Keratinocyte (primary cell): ENCODE measurements around the gene PRMT2. TPM values are rescaled to one million over a fixed set of nuclear protein-coding genes. Genes with fewer than 3 reads are reported as not detected.

Experiments
- DNase-seq: peaks from one replicate; pipeline ENCODE4 v3.0.0-alpha.2; 2011; ENCODE audit warnings: low read depth, missing footprints, low spot score
- FAIRE-seq: peaks from 2 replicates; lab custom pipeline; 2011; peaks lifted over from hg19 to GRCh38; lab: Jason Lieb, UNC
- H2AFZ ChIP-seq: 2 replicates; pipeline ENCODE4 v1.6.0; 2012; ENCODE audit warnings: low read length, control low read depth, inconsistent platforms; ENCODE audit not compliant: control insufficient read depth
- H3K27ac ChIP-seq: 2 replicates; pipeline ENCODE4 v1.5.1; 2011; ENCODE audit warnings: low read length; ENCODE audit not compliant: control insufficient read depth, insufficient read depth
- H3K27me3 ChIP-seq: 3 replicates; pipeline ENCODE4 v1.6.0; 2011; ENCODE audit warnings: low read length; ENCODE audit not compliant: control insufficient read depth, insufficient read depth; ENCODE audit errors: extremely low read depth
- H3K36me3 ChIP-seq, 2 experiments: 2 replicates in 1 of 2; 3 replicates in 1 of 2; pipeline ENCODE4 v1.5.1; 2011; ENCODE audit warnings: low read length in 2 of 2, mild to moderate bottlenecking in 1 of 2; ENCODE audit not compliant: control insufficient read depth in 2 of 2, insufficient read depth in 2 of 2; ENCODE audit errors: extremely low read depth in 1 of 2
- H3K4me1 ChIP-seq: 3 replicates; pipeline ENCODE4 v1.5.1; 2011; ENCODE audit warnings: low read length; ENCODE audit not compliant: control insufficient read depth, insufficient read depth; ENCODE audit errors: extremely low read depth
- H3K4me2 ChIP-seq: 3 replicates; pipeline ENCODE4 v1.6.0; 2011; ENCODE audit warnings: low read depth, low read length; ENCODE audit not compliant: control insufficient read depth, insufficient read depth; ENCODE audit errors: extremely low read depth
- H3K4me3 ChIP-seq, 3 experiments: fragments of 200-600 bp in 1 of 3; sonication (generic) in 1 of 3; 2 replicates in 2 of 3; 3 replicates in 1 of 3; pipeline ENCODE4 v1.5.1; 2011 to 2016; ENCODE audit warnings: low read length in 3 of 3, mild to moderate bottlenecking in 3 of 3, control low read depth in 2 of 3, inconsistent platforms in 1 of 3, low read depth in 1 of 3, mixed read lengths in 1 of 3, mixed run types in 1 of 3, moderate library complexity in 1 of 3; ENCODE audit not compliant: control insufficient read depth in 2 of 3, insufficient read depth in 2 of 3; ENCODE audit errors: extremely low read depth in 1 of 3
- H3K79me2 ChIP-seq: 2 replicates; pipeline ENCODE4 v1.6.0; 2012; ENCODE audit warnings: low read length; ENCODE audit not compliant: control insufficient read depth, insufficient read depth
- H3K9ac ChIP-seq: 3 replicates; pipeline ENCODE4 v1.6.0; 2011; ENCODE audit warnings: low read length; ENCODE audit not compliant: control insufficient read depth, insufficient read depth; ENCODE audit errors: extremely low read depth
- H3K9me1 ChIP-seq: 3 replicates; pipeline ENCODE4 v1.6.0; 2011; ENCODE audit warnings: low read length; ENCODE audit not compliant: control insufficient read depth, insufficient read depth; ENCODE audit errors: extremely low read depth
- H3K9me3 ChIP-seq: 2 replicates; pipeline ENCODE4 v1.5.1; 2012; ENCODE audit warnings: low read depth, low read length; ENCODE audit not compliant: control insufficient read depth
- H4K20me1 ChIP-seq: 3 replicates; pipeline ENCODE4 v1.6.0; 2011; ENCODE audit warnings: low read length; ENCODE audit not compliant: control insufficient read depth, insufficient read depth; ENCODE audit errors: extremely low read depth
- CTCF ChIP-seq, 3 experiments: IDR thresholded peaks in 1 of 3; conservative IDR thresholded peaks in 1 of 3; optimal IDR thresholded peaks in 1 of 3; 2 replicates in 2 of 3; 3 replicates in 1 of 3; pipeline versions ENCODE3 to v1.5.1; 2011; ENCODE audit warnings: low read length in 3 of 3, mild to moderate bottlenecking in 3 of 3, moderate library complexity in 2 of 3, control low read depth in 1 of 3, inconsistent platforms in 1 of 3; ENCODE audit not compliant: insufficient read depth in 2 of 3; ENCODE audit errors: extremely low read depth in 1 of 3
- EZH2 ChIP-seq: IDR thresholded peaks from one replicate; pipeline ENCODE4 v1.6.1; 2012; ENCODE audit warnings: inconsistent platforms, mild to moderate bottlenecking, low read length, moderate library complexity
- dilution Hi-C: fragments of 300-500 bp; cut with MboI; formaldehyde crosslinking; loops from one replicate; pipeline ENCODE4 v1.7.0; 2020; ENCODE audit warnings: low sequenced_read_pairs; ENCODE audit not compliant: extremely low pct_ligation_motif_present
- polyA plus RNA-seq, 5 experiments: library from polyadenylated mRNA; depleted of rRNA in 3 of 5; stranded (reverse) in 3 of 5; stranded (forward) in 1 of 5; unstranded in 1 of 5; fragments of >200 nt; gene quantifications; 1 replicate in 1 of 5; 2 replicates in 3 of 5; 3 replicates in 1 of 5; pipeline versions ENCODE4 v1.2.1 to v1.2.3, GENCODE V29; 2011 to 2012; ENCODE audit warnings: missing spikeins in 2 of 5, low read depth in 1 of 5, low replicate concordance in 1 of 5

The PRMT2 gene
- polyA plus RNA-seq, 1 donor (not counting 4 experiments of a cell fraction or from before 2014, with no cell fraction given) = 97.3 TPM

DNA sequence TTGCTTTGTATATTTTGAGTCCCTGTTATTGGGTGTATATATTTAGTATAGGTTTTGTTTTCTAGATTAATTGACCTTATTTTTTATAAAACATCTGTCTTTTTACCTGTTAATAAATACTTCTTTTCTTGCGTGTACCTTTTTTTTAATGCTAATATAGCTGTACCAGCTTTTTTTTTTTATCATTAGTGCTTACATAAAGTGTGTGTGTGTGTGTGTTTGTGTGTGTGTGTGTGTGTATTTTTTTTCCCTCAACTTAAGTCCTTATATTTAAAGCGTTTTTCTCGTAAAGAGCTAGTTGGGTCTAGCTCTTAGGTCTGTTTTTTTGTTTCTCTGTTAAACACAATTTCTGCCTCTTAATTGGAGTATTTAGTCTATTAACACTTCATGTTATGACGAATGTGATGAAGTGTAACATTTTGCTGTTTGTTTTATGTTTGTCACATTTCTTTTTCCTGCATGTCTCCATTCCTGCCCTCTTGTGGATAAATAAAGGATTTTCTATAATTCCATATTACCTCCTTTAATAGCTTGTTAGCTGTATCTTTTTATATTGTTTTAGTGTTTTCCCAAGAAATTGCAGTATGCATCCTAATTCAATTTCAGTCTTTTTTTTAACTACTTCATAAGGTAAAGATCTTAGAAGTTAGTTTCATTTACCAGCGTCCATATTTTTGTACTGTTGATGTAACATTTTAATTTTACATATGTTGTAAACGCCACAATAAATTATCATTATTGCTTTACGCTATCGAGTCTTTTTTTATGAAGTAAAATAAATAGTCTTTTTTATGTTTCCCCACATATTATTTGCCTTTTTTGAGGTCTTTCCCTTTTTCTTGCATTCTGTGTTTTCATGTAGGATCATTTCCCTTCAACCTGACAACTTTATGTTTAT is 4.3 kb downstream of the PRMT2 start:
- Histone ChIP-seq H3K4me1 (peaks cover 33% of the 10 kb centered on the region), H2AFZ (no peak overlapping the region), H3K79me2 (peaks cover 53% of the 10 kb centered on the region), H3K27me3 (no peaks in the 10 kb centered on the region), H4K20me1 (peaks cover 11% of the 10 kb centered on the region), H3K4me2 (peak overlapping the region; percentile 19), H3K9me3 (no peaks in the 10 kb centered on the region), H3K27ac (no peak overlapping the region), H3K4me3 (no peak overlapping the region), H3K36me3 (peaks cover 15 to 31% of the 10 kb centered on the region in 2 experiments), H3K9me1 (no peaks in the 10 kb centered on the region), H3K9ac (no peak overlapping the region)
- FAIRE-seq (no peak), DNase-seq (no peak)
- TF ChIP-seq EZH2 = no peak
- TF ChIP-seq CTCF (optimal IDR thresholded peaks at IDR 0.05 in 1 of 3, IDR thresholded peaks at IDR 0.05 in 1 of 3, conservative IDR thresholded peaks at IDR 0.05 in 1 of 3; ENCODE audit: extremely low read depth in 1 of 3, insufficient read depth in 2 of 3, low read length in 3 of 3) = no peak
- dilution Hi-C loops = no loop called here

GRCh38 chr21:46641656-46642055 is 6.2 kb downstream of the PRMT2 start:
- dilution Hi-C loops = no loop called here
- H3K36me3 ChIP-seq = peaks cover 22 to 32% of the 10 kb centered on the region in 2 experiments
- H3K9me1 ChIP-seq = no peaks in the 10 kb centered on the region
- no peak overlapping the region for H2AFZ ChIP-seq
- FAIRE-seq (peak; percentile 29), DNase-seq (no peak)
- TF ChIP-seq CTCF (optimal IDR thresholded peaks at IDR 0.05 in 1 of 3, IDR thresholded peaks at IDR 0.05 in 1 of 3, conservative IDR thresholded peaks at IDR 0.05 in 1 of 3; ENCODE audit: extremely low read depth in 1 of 3, insufficient read depth in 2 of 3, low read length in 3 of 3) = no peak
- TF ChIP-seq EZH2 = no peak
- H3K9ac ChIP-seq = no peak overlapping the region
- H3K4me1 ChIP-seq = peaks cover 22% of the 10 kb centered on the region
- H3K4me3 ChIP-seq = no peak overlapping the region
- no peak overlapping the region for H3K4me2 ChIP-seq
- H3K27ac ChIP-seq = no peak overlapping the region
- H3K27me3 ChIP-seq = no peaks in the 10 kb centered on the region
- no peaks in the 10 kb centered on the region for H3K9me3 ChIP-seq
- H4K20me1 ChIP-seq = peaks cover 8% of the 10 kb centered on the region
- H3K79me2 ChIP-seq = peaks cover 44% of the 10 kb centered on the region
